A673 (cell line): ENCODE data around the gene LRP2. TPM values are rescaled to one million over a fixed set of nuclear protein-coding genes. Genes with fewer than 3 reads are reported as not detected.
"Not testable (repeated sequence)": the region's sequence is repeated elsewhere in the genome, so short reads cannot be mapped to it uniquely, and the experiment has no call there.

Source experiments
- BruUV-seq: library from RNA; stranded (reverse); fragments of 400-500 nt; replicated peaks from 2 replicates; lab custom pipeline; 2021; lab: Mats Ljungman, UMichigan
- CTCF ChIA-PET: fragments of 300-600 bp; sonication (Branson Sonifier 250); formaldehyde crosslinking; loops from one replicate; lab custom pipeline; 2022; ENCODE audit warnings: antibody characterized with exemption; lab: Charles Lee
- POLR2A ChIA-PET: fragments of 300-600 bp; sonication (Branson Sonifier 250); formaldehyde crosslinking; loops from one replicate; lab custom pipeline; 2022; ENCODE audit warnings: antibody characterized with exemption; ENCODE audit not compliant: low non-redundant PET; lab: Charles Lee
- DNase-seq: peaks from one replicate; pipeline ENCODE4 v3.0.0-alpha.2; 2015; ENCODE audit warnings: low spot score
- H3K27ac ChIP-seq: fragments of 200-600 bp; sonication (generic); 2 replicates; pipeline ENCODE4 v1.5.1; 2016; ENCODE audit warnings: mixed run types, low read depth, mild to moderate bottlenecking, mixed read lengths, antibody characterized with exemption, low read length; ENCODE audit not compliant: poor library complexity, severe bottlenecking
- H3K27me3 ChIP-seq: fragments of 200-600 bp; sonication (generic); replicated peaks from 2 replicates; pipeline ENCODE4 v1.6.1; 2017; ENCODE audit warnings: mixed run types, low read depth, mild to moderate bottlenecking, mixed read lengths, antibody characterized with exemption, low read length; ENCODE audit not compliant: insufficient read depth, poor library complexity
- H3K36me3 ChIP-seq: fragments of 200-600 bp; sonication (generic); 2 replicates; pipeline ENCODE4 v1.6.1; 2016; ENCODE audit warnings: mixed run types, mild to moderate bottlenecking, mixed read lengths, antibody characterized with exemption, low read length; ENCODE audit not compliant: insufficient read depth, poor library complexity, severe bottlenecking
- H3K4me1 ChIP-seq: fragments of 200-600 bp; sonication (generic); 2 replicates; pipeline ENCODE4 v1.6.1; 2017; ENCODE audit warnings: mixed run types, mild to moderate bottlenecking, mixed read lengths, antibody characterized with exemption, low read length; ENCODE audit not compliant: insufficient read depth, poor library complexity, severe bottlenecking
- H3K4me3 ChIP-seq: fragments of 200-600 bp; sonication (generic); 2 replicates; pipeline ENCODE4 v1.5.1; 2016; ENCODE audit warnings: low read depth, mixed run types, mild to moderate bottlenecking, mixed read lengths, low read length; ENCODE audit not compliant: poor library complexity, severe bottlenecking
- H3K9me3 ChIP-seq: fragments of 200-600 bp; sonication (generic); 2 replicates; pipeline ENCODE4 v1.6.1; 2016; ENCODE audit warnings: mixed run types, low read depth, mild to moderate bottlenecking, mixed read lengths, antibody characterized with exemption, low read length; ENCODE audit not compliant: poor library complexity, severe bottlenecking
- EZH2 ChIP-seq: fragments of 200-600 bp; sonication (generic); IDR thresholded peaks from 2 replicates; pipeline ENCODE4 v1.6.1; 2017; ENCODE audit warnings: borderline replicate concordance, low read depth, mild to moderate bottlenecking, mixed read lengths, antibody characterized with exemption, low read length; ENCODE audit not compliant: poor library complexity, severe bottlenecking
- intact Hi-C: fragments of 100-400 bp; cut with micrococcal nuclease; formaldehyde crosslinking; loops from one replicate; pipeline ENCODE4 v1.10.0; 2022; ENCODE audit not compliant: unreplicated experiment
- total RNA-seq: library from RNA; stranded (reverse); gene quantifications from 2 replicates; pipeline ENCODE4 v1.2.3, GENCODE V29; 2021
- TF ChIP-seq, protein P1 (sequence below): fragments of 300-800, 200-600 bp; sonication (generic); conservative IDR thresholded peaks from 2 replicates; pipeline ENCODE4 v1.5.1; 2017; ENCODE audit warnings: low read depth, mild to moderate bottlenecking, antibody characterized with exemption, low read length, moderate library complexity, mixed read lengths

Gene LRP2
- total RNA-seq, 1 experiment from 2014 or later, result 0.26 TPM

- peaks cover 14% of the 10 kb centered on the region for H3K27me3 ChIP-seq
- BruUV-seq, result no TSS peak
- no peak for DNase-seq
- no peaks in the 10 kb centered on the region for H3K9me3 ChIP-seq
- H3K36me3 ChIP-seq, result no peaks in the 10 kb centered on the region
- no peak overlapping the region for H3K27ac ChIP-seq
- no peak for TF ChIP-seq EZH2
- TF ChIP-seq, protein P1, sequence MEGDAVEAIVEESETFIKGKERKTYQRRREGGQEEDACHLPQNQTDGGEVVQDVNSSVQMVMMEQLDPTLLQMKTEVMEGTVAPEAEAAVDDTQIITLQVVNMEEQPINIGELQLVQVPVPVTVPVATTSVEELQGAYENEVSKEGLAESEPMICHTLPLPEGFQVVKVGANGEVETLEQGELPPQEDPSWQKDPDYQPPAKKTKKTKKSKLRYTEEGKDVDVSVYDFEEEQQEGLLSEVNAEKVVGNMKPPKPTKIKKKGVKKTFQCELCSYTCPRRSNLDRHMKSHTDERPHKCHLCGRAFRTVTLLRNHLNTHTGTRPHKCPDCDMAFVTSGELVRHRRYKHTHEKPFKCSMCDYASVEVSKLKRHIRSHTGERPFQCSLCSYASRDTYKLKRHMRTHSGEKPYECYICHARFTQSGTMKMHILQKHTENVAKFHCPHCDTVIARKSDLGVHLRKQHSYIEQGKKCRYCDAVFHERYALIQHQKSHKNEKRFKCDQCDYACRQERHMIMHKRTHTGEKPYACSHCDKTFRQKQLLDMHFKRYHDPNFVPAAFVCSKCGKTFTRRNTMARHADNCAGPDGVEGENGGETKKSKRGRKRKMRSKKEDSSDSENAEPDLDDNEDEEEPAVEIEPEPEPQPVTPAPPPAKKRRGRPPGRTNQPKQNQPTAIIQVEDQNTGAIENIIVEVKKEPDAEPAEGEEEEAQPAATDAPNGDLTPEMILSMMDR, result no peak
- H3K4me1 ChIP-seq, result no peaks in the 10 kb centered on the region
- POLR2A ChIA-PET, result no interaction called here
- intact Hi-C loops, result no loop called here
- CTCF ChIA-PET, result no interaction called here
- H3K4me3 ChIP-seq, result no peak overlapping the region
Measured at GRCh38 chr2:169272010-169272409, 90.3 kb downstream of the LRP2 start.

DNA sequence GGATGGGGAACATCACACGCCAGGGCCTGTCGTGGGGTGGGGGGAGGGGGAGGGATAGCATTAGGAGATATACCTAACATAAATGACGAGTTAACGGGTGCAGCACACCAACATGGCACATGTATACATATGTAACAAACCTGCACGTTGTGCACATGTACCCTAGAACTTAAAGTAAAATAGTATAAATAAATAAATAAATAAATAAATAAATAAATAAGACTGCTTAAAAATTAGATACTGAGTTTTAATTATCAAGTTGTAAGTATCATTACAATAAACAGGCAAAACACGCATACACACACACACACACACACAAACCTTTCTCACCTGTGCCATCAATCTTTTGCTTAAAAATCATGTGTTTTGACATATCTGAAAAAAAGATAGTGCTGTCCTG, 91.8 kb downstream of the LRP2 start:
- POLR2A ChIA-PET, intact Hi-C loops, H3K9me3 ChIP-seq, DNase-seq, H3K4me1 ChIP-seq, CTCF ChIA-PET, H3K36me3 ChIP-seq, BruUV-seq, H3K27ac ChIP-seq, H3K4me3 ChIP-seq: not testable (repeated sequence)
- H3K27me3 ChIP-seq, result peaks cover 14% of the 10 kb centered on the region

GRCh38 chr2:169265591-169265990, 96.7 kb downstream of the LRP2 start:
- no TSS peak for BruUV-seq
- ChIA-PET POLR2A (no interaction called here), CTCF (no interaction called here)
- intact Hi-C loops, result no loop called here
- H3K36me3 ChIP-seq, result no peaks in the 10 kb centered on the region
- no peak for TF ChIP-seq EZH2
- TF ChIP-seq, protein P1, result no peak
- H3K4me3 ChIP-seq, result no peak overlapping the region
- H3K27ac ChIP-seq, result no peak overlapping the region
- DNase-seq, result no peak
- no peaks in the 10 kb centered on the region for H3K4me1 ChIP-seq
- no peaks in the 10 kb centered on the region for H3K9me3 ChIP-seq
- no peaks in the 10 kb centered on the region for H3K27me3 ChIP-seq

DNA sequence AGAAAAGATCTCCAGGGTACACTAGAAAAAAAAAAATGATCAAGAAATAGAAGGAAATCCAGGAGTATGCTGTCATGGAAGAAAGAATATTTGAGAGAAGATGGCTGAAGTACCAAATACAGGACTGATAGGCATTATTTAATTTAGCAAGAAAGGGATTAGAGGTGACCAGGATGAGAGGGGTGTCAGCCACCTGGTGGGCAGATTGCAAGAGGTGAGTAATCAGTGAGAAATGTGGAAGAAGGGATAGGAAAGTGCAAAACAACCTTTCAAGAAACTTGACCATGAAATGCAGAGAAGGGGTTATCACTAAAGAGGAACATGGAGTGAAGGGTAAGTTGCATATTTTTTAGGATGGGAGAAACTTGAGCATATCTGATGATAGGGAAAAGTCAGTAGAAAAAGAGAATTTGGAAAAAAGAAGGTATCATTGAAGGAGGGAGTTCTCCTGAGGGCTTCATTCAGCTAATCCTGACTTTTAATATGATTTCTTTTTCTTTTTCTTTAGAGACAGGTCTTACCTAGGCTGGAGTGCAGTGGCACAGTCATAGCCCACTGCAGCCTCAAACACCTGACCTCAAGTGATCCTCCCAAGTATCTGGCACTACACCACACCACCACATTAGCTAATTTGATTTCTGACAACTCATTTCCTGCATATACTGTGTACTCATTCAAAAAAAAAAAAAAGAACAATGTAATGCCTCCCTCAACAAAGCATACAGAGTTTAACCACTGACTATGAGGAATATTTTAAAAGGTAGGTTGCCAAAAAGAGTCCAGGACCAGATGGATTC, 101.3 kb downstream of the LRP2 start:
- Histone ChIP-seq H3K4me3 (no peak overlapping the region), H3K9me3 (no peaks in the 10 kb centered on the region), H3K36me3 (no peaks in the 10 kb centered on the region), H3K27ac (no peak overlapping the region), H3K27me3 (peaks cover 25% of the 10 kb centered on the region), H3K4me1 (no peaks in the 10 kb centered on the region)
- intact Hi-C loops, result no loop called here
- no peak for DNase-seq
- ChIA-PET POLR2A (no interaction called here), CTCF (no interaction called here)
- no TSS peak for BruUV-seq
- TF ChIP-seq, protein P1, result no peak
- TF ChIP-seq EZH2, result no peak
